ENCODE measurements around the gene AMIGO2.

AMIGO2 gene

GRCh38 chr12:47032644-47033043 is 47.1 kb downstream of the AMIGO2 start:
- peak; percentile 64 for DNase-seq

- DNase-seq: no peak
These were observed 49.9 kb downstream of the AMIGO2 start for GRCh38 chr12:47029903-47030302.

GRCh38 chr12:47028981-47029708 is 50.6 kb downstream of the AMIGO2 start:
- peak; percentile 23 for DNase-seq

- no peak for DNase-seq
These were observed 51.6 kb downstream of the AMIGO2 start for GRCh38 chr12:47028186-47028585.
